HG03342 (cell line): ENCODE measurements around the gene GATAD2A.

ENCODE experiments used
- ATAC-seq: cut with Tn5 transposase; IDR thresholded peaks from one replicate; pipeline ENCODE4 v1.9.1; 2021; ENCODE audit warnings: mild to moderate bottlenecking, moderate library complexity; ENCODE audit not compliant: unreplicated experiment

The GATAD2A gene

DNA sequence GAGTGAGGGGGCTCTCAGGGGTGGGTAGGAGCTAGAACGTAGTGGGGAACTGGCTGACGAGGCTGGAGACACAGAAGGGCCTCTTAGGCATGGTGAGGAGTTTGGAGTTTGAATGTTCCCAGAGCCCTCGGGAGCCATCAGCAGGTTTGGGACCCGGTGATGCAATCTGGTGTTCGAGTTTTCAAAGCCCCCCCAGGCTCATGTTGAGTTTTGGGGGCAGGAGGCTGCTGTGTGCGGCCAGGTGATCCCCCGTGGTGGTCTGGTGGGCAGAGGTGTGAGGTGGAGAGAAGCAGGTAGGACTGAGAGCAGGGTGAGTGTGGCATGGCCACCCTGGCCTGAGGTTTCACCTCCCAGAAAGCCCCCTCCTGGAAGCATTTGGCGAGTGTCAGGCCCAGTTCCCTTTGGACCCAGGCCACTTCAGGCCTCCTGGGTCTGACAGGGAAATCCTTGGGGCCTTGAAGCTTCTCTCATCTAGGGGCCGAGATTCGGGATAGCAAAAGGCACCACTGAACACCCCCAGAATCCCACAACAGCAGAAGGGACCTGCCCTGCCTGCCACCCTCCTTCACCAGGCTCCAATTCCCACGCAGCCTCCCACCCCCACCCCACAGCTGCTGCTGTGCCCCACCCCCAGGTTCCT lies 124.4 kb downstream of the GATAD2A start:
- no peak for ATAC-seq

DNA sequence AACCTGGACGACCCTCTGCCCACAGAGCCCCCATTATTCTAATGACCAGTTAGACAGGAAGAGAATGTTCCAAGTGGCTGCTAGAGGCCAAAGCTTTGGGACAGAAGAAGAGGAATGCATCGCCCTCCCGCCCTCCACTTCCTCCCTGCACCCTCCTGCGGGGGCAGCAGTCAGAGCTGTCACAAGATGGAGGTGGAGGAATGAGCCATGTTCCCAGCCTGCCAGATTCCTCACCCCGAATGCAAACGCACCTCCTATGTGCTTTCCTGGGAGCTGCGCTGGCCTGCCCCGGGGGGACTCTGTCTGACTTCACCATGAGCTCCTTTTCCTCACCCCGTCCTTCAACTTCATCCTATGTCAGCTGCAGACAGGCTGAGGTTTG lies 124.9 kb downstream of the GATAD2A start:
- no peak for ATAC-seq

DNA sequence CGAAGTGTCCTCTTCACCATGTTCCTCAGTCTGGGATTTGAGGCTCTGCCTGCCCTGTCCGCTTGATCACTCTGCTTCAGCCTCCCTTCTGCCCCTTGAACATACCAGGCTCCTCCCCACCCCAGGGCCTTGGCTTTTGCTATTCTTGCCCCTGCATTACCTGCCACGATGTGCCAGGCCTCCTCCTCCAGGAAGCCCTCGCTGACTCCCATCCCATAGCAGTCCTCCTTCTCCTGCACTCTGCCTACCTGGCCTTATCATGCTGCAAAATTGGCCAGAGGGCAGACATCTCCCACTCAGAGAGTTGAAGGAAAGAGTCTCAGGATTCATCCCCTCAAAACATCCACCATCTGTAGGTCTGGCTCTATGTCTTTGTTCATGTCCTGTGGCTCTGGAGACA lies 125.4 kb downstream of the GATAD2A start:
- ATAC-seq, result no peak

DNA sequence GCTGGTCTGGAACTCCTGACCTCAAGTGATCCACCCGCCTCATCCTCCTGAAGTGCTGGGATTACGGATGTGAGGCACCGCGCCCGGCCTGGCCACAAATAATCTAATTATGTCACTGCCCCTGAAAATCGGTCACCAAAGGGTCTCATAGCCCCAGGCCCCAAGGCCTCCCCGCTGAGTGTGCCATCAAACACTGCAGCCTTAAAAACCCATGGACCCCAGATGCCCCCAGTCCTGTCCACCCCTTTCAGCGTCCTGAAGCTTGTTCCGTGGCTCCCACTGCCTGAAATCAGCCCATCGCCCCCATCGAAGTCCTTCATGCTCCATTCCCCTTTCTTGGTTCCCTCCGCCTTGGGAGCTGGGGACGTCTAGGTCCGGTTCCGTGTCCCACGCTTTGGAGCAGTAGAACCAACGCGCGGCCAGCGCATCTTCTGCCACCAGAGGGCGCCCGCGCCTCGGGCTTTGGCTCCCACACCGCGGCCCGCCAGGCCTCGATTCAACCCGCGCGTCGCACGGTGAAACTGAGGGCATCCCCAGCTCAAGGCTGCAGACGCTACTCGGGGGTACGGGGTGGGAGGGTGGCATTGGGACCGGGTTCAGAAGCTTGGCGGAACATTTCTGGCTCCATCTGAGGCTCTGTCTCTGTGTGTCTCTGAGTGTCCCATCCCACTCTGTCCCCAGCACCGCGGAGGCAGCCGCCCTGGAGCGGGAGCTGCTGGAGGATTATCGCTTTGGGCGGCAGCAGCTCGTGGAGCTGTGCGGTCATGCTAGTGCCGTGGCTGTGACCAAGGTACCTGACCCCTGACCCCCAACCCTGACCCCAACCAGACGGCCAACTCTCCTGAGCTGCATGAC lies 126.7 kb downstream of the GATAD2A start:
- ATAC-seq, result no peak

DNA sequence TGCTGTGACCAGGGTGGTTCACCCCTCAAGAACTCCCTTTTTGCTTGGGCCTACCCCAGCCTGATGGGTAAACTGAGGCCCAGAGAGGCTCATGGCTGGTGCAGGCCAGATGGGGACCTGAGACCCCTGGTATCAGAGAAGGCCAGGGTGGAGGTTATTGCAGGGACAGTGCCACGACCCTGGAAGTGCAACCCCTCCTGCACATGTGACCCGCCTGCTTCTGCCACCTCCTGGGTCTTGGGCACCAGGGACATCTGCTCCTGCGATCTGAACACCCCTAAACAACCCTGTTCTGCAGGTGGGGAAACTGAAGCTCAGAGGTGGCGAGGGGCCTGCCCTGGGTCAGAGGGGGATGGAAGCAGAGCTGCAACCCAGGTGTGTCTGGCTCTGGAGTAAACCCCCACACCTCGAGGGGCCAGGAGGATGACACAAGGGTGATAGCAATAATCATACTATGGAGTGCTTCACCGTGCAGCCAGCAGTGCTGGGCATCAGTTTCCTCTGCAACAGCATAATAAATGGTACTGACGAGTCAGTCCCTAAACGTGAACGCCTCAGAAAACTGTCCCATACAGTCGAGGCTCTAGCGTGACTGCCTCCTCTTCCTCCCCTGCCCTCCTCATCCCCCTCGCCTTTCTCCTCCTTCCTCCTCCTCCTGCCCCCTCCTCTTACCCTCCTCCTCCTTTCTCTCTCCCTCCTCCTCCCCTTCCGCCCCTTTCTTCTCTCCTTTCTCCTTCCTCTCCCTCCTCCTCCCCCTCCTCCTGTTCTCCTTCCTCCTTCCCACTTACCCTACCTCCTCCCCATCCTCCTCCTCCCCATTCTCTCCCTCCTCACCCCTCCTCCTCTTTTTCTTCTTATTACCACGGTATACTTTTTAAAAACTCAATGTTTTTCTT lies 127.6 kb downstream of the GATAD2A start:
- no peak for ATAC-seq

DNA sequence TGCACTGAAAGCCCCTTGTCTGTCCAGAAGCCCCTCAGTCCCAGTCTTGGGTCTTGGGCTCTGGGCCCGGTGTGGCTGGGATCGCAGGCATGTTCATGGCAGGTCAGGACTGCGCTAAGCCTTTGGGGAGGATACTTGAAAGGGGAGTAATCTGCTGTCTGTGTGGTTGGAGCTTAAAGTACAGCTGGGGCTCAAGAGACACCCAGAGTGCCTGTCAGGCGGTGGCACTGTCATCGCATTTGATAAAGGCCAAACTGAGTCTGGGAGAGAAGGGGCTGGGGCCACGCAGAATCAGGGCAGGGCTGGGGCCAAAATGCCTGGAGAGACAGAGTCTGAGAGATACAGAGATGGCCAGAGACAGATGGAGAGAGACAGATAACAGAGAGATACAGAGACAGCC lies 128.4 kb downstream of the GATAD2A start:
- ATAC-seq, result no peak

DNA sequence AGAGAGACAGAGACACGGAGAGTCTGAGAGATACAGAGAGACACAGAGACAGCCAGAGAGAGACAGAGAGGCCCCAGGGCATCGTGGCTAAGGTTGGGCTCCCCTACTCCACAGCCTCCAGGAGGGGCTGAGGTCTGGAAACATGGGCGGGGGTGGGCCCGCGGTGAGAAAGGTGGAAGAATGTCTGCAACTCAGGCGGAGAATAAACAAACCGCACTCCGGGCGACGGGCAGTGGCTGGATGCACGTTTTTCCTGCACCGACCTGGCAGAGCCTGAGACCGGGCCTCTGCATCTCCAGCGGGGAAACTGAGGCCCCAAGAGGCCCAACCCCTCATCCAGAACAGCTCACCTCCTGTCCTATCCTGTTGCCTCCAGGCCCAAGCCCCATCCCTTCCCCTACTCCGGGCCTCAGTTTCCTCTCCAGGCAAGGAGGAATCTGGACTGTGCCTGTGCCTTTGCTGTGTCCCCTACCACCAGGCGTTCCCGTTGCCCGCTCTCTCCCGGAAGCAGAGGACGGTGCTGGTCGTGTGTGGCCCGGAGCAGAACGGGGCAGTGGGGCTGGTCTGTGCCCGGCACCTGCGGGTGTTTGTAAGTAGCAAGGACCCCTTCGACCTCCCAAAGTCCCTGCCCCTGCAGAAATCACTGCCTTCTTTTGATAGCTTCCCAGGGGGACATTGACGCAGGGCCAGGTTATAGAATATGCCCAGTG lies 129.2 kb downstream of the GATAD2A start:
- ATAC-seq, result no peak

DNA sequence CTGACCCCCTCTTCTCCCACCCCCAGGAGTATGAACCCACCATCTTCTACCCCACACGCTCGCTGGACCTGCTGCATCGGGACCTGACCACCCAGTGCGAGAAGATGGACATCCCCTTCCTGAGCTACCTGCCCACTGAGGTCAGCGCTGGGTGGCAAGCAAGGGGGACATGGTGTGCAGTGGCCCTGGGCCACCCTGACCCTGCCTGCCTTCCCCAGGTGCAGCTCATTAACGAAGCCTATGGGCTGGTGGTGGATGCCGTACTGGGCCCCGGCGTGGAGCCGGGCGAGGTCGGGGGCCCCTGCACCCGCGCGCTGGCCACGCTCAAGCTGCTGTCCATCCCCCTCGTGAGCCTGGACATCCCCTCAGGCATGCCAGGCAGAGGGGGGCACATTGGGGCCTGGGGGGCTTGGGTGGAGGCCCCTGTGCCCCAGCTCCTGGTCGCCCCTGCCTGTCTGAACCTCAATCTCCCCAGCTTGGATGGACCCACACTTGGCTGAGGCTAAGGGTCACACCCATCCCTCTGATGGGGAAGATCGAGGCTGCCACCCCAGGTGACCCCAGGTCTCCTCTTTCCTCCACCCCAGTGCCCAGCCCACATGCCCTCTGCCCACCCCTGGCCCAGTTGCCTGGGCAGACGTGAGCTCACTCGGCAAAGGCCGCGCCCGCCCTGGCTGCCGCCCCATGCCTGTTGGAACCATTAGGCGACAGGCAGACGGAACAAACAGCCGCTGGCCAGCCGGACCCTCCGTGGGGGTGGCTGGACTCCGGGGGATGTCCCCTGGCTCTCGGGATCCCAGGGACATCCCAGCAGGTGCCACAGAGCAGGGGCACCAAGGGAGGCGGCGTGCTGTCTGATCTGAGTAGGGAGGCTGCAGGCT lies 130.1 kb downstream of the GATAD2A start:
- ATAC-seq, result no peak

DNA sequence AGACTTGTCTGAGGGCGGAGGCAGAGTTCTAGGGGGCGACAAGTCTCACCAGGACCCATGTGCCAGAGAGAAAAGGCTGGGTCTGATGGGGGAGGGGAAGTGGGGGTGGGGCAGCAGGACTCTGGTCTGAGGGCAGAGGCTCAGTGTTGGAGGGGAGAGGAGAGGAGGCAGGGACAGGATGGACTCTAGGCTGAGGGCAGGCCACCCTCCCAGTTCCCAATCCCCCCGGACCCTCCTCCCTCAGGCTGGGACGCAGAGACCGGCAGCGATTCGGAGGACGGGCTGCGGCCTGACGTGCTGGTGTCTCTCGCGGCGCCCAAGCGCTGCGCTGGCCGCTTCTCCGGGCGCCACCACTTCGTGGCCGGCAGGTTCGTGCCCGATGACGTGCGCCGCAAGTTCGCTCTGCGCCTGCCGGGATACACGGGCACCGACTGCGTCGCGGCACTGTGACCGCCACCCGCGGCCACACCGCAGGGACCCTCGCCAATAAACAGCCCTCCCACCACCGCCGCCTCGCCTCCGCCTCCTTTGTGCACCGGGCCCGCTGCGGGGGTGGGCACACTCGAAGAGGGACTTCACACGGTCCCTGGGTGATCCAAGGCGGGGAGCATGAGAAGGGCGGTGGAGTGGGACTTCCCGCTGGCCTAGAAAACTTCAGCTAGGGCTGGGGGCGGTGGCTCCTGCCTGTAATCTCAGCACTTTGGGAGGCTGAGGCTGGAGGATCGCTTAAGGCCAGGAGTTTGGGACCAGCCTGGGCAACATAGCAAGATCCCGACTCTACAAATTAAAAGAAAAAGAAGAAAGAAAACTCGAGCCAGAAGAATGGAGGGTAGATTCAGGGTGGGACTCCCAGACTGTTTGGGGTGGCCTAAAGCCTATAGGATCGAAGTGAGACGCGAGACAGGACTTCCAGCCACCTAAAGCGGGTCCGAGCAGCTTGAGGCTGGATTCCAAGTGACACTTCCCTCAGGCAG lies 131.9 kb downstream of the GATAD2A start:
- ATAC-seq, result no peak

DNA sequence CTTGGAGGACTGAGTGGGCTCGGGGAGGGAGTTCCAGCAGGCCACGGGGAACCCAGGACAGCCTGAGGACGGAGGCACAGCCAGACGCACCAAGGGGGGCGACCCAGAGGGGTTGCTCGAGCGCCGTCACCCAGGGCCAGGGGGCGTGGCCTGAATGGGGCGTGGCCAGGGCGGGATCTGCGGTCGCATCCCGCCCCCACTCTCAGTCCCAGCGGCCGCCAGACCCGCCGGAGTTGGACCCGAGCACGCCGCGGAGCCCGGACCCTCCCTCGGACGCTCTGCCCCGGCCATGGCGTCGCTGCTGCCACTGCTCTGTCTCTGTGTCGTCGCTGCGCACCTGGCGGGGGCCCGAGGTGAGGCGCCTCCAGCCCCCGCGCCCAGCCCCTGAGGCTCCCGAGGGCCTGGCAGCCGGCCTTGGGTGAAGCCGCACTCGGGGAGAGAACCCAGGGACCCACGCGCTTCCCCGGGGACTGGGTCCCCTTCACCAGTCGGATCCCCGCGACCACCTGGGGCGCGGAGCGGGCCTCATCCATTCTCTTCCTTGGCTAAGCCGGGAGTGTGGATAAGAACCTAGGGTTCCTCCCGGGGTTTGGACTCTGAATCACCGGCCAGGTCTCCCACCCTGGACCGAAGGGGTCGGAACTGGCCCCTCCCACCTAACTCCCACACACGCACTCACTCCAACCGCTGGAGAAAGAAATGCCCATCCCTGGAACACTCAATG lies 132.7 kb downstream of the GATAD2A start, which contains the start of gene CILP2:
Gene CILP2 (plus strand): TSS at position 205 of the 724 bp plus-strand sequence. CDS start 85 bp downstream, at position 290.
- ATAC-seq, result no peak

DNA sequence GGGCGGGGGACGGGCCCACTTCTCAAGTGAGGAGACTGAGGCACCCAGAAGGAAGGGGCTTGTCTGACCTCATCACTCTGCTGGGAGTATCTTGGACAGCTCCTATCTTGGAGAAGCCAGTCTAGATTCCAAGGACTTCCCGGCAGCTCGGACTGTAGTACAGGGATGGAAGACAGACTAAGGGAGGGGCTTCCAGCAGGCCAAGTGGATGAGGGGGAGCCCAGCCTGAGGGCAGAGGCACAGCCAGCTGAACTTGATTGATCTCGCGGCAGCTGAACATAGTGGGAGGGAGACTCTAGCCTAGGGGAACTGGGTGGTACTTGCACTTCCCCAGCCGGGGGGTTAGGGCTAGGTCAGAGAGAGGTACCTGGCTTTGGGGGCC lies 133.3 kb downstream of the GATAD2A start:
- no peak for ATAC-seq

DNA sequence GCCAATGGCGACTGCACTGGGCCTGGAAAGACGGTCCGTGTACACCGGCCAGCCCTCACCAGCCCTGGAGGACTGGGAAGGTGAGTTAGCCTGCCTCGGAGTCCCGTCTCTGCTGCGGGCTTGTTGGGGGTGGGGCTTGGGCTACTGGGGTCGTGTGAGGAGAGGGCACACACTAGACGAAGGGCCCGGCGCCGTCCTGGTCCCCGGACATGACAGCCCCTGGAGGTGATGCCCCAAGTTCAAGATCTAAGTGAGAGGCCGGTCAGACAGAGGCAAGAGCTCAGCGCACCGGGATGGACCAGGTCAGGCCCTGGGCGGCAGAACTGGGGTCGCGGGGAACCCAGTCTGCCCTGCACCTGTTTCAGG lies 134.2 kb downstream of the GATAD2A start:
- no peak for ATAC-seq

DNA sequence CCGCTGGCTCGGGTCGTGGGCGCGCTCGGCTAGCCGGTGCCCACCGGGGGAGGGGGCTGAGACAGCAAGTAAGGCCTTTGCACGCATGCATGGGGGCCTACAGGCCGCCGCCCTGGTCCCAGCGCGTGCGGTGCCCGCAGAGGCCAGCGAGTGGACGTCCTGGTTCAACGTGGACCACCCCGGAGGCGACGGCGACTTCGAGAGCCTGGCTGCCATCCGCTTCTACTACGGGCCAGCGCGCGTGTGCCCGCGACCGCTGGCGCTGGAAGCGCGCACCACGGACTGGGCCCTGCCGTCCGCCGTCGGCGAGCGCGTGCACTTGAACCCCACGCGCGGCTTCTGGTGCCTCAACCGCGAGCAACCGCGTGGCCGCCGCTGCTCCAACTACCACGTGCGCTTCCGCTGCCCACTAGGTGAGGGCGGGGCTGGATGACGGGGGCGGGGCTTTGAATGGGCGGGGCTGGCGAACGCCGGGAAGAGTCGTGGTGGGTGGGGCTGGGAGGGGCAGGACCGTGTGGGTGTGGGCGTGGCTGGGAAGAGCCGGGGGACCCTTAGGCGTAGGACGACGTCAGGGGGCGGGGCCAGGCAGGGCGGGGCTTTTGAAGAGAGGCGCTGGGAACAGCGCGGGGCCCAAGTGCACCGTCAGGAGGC lies 134.7 kb downstream of the GATAD2A start:
- no peak for ATAC-seq

DNA sequence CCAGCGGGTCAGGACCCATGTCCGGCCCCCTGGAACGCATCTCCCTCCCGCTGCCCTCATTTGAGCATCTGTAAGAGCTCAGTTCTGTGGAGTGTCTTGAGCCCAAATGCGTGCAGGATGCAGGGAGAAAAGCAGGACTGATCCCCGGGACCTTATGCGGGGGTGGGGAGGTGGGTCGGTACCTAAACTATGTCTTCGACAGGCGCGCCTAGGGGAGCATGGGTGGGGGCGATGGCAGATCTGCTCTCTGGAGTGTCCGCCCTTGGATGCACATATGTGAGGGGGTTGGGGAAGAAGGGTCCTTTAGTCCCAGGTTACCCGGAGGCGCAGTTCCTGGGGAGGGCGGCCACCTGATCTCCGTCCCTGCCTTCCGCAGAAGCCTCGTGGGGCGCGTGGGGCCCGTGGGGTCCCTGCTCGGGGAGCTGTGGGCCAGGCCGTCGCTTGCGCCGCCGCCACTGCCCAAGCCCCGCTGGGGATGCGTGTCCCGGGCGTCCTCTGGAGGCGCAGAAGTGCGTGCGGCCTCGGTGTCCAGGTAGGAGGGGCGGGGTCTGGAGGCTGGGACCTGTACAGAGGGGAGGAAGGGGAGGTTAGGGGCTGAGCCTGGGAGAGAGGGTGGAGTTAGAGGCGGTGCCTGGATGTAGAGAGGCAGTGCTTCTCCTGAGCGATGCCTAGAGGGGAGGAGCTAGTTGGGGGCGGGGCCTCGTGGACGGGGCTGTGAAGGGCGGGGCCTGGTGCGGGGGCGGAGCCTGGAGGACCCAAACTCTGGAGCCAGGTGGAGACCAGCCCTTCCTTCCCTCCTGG lies 135.4 kb downstream of the GATAD2A start:
- no peak for ATAC-seq

DNA sequence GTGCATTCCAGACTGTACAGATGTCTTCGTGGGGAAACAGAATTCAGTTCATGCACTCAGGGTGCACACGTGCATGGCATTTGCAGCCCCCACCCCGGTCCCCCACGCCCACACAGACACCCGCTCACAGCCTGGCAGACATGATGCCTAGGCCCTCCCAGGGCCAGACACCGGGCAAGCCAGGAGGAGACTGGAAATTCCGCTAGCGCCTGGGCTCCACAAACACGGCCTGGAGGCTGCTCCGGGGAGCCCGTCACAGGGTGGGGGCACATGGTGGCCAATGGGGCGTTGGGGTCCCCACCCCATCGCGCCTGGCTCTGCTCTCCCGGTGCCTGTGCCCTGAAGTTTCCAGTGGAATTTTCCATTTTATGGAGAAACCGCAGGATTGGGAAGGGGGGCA lies 136.1 kb downstream of the GATAD2A start:
- ATAC-seq, result no peak

DNA sequence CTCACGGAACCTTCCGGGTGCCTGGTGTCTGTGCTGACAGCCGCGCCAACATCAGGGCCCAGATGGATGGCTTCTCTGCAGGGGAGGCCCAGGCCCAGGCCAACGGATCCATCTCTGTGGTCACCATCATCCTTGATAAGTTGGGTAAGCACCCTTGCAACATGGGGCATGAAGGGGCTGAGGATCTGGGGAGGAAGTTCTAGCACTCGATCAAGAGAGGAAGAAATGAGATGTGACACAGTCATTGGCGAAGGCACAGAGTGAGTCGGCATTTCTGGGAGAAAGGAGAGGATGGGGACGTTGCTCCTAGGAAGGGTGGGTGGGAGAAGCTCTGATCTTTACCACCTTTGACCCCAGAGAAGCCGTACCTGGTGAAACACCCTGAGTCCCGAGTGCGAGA lies 137.0 kb downstream of the GATAD2A start:
- no peak for ATAC-seq

DNA sequence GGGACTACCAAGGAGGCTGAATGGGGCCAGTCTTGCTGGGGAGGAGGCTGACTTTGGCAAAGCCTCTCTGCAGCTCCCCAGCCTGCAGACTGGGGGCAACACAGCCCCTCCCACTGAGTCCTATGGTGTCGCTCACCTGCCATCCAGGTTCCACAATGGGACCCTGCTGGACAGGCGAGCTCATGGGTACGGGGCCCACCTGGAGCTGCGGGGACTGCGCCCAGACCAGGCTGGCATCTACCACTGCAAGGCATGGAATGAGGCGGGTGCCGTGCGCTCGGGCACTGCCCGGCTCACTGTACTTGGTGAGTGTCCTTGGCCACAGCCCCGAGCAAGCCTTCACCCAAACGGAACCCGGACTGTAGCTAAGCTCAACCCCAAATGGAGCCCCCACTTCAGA lies 137.6 kb downstream of the GATAD2A start:
- ATAC-seq, result no peak
